ENCODE measurements around the gene ATP6V1C2.

The ATP6V1C2 gene

GRCh38 chr2:10720306-10720705 lies 1.1 kb upstream of the ATP6V1C2 start:
- no peak overlapping the region for H3K18ac ChIP-seq (ENCODE audit: low read length)
- H3K27me3 ChIP-seq (ENCODE audit: insufficient read depth, low read length, poor library complexity): peaks cover 40% of the 10 kb centered on the region
- no peak overlapping the region for H3K4me2 ChIP-seq (ENCODE audit: low read length)
- H3K23ac ChIP-seq (ENCODE audit: low read length): no peak overlapping the region
- no CpG with 5 or more reads among the region's 7 CpGs for WGBS (ENCODE audit: extremely low coverage, insufficient coverage, low lambda C conversion rate)
- no peak overlapping the region for H2BK5ac ChIP-seq (ENCODE audit: low read length)
- no peaks in the 10 kb centered on the region for H3K36me3 ChIP-seq (ENCODE audit: control insufficient read depth, insufficient read depth, low read length)
- H4K8ac ChIP-seq (ENCODE audit: low read depth, low read length): no peak overlapping the region
- H2AK5ac ChIP-seq (ENCODE audit: low read length): no peak overlapping the region
- H4K5ac ChIP-seq (ENCODE audit: low read length): no peak overlapping the region
- H3K4me3 ChIP-seq (ENCODE audit: low read length): no peak overlapping the region
- no peaks in the 10 kb centered on the region for H3K4me1 ChIP-seq (ENCODE audit: control insufficient read depth, low read depth, low read length)
- no peak overlapping the region for H2BK120ac ChIP-seq (ENCODE audit: low read depth, low read length)
- no peak overlapping the region for H3K4ac ChIP-seq (ENCODE audit: low read depth, low read length)
- no peak overlapping the region for H3K9ac ChIP-seq (ENCODE audit: low read length)
- no peak overlapping the region for H3K27ac ChIP-seq (ENCODE audit: low read depth, low read length)
- no peaks in the 10 kb centered on the region for H3K79me2 ChIP-seq (ENCODE audit: control insufficient read depth, insufficient read depth, low read length)
- no peak overlapping the region for H3K56ac ChIP-seq (ENCODE audit: low read length)
- no peaks in the 10 kb centered on the region for H3K79me1 ChIP-seq (ENCODE audit: low read length)
- no peak for DNase-seq
- H2BK15ac ChIP-seq (replicated peaks; ENCODE audit: low read depth): no peak overlapping the region

- WGBS (ENCODE audit: extremely low coverage, insufficient coverage, low lambda C conversion rate): no CpG with 5 or more reads among the region's 39 CpGs
- H3K4me2 ChIP-seq (ENCODE audit: low read length): no peak overlapping the region
- H3K27me3 ChIP-seq (ENCODE audit: insufficient read depth, low read length, poor library complexity): peaks cover 40% of the 10 kb centered on the region
- no peaks in the 10 kb centered on the region for H3K79me2 ChIP-seq (ENCODE audit: control insufficient read depth, insufficient read depth, low read length)
- H4K5ac ChIP-seq (ENCODE audit: low read length): no peak overlapping the region
- H3K79me1 ChIP-seq (ENCODE audit: low read length): no peaks in the 10 kb centered on the region
- H4K8ac ChIP-seq (ENCODE audit: low read depth, low read length): no peak overlapping the region
- no peak overlapping the region for H2BK15ac ChIP-seq (replicated peaks; ENCODE audit: low read depth)
- no peak overlapping the region for H3K4ac ChIP-seq (ENCODE audit: low read depth, low read length)
- H2AK5ac ChIP-seq (ENCODE audit: low read length): no peak overlapping the region
- H3K4me1 ChIP-seq (ENCODE audit: control insufficient read depth, low read depth, low read length): no peaks in the 10 kb centered on the region
- H3K4me3 ChIP-seq (ENCODE audit: low read length): no peak overlapping the region
- no peak overlapping the region for H2BK5ac ChIP-seq (ENCODE audit: low read length)
- no peak overlapping the region for H2BK120ac ChIP-seq (ENCODE audit: low read depth, low read length)
- no peaks in the 10 kb centered on the region for H3K36me3 ChIP-seq (ENCODE audit: control insufficient read depth, insufficient read depth, low read length)
- no peak overlapping the region for H3K27ac ChIP-seq (ENCODE audit: low read depth, low read length)
- no peak overlapping the region for H3K9ac ChIP-seq (ENCODE audit: low read length)
- no peak overlapping the region for H3K56ac ChIP-seq (ENCODE audit: low read length)
- H3K18ac ChIP-seq (ENCODE audit: low read length): no peak overlapping the region
- no peak for DNase-seq
- no peak overlapping the region for H3K23ac ChIP-seq (ENCODE audit: low read length)
Observed at GRCh38 chr2:10720947-10721395, 459 bp upstream of the ATP6V1C2 start.

GRCh38 chr2:10722252-10722825 lies 909 bp downstream of the ATP6V1C2 start:
- Histone ChIP-seq H2BK5ac (ENCODE audit: low read length) (no peak overlapping the region), H3K79me1 (ENCODE audit: low read length) (no peaks in the 10 kb centered on the region), H3K4ac (ENCODE audit: low read depth, low read length) (no peak overlapping the region), H4K8ac (ENCODE audit: low read depth, low read length) (no peak overlapping the region), H3K23ac (ENCODE audit: low read length) (no peak overlapping the region), H3K79me2 (ENCODE audit: control insufficient read depth, insufficient read depth, low read length) (no peaks in the 10 kb centered on the region), H3K27ac (ENCODE audit: low read depth, low read length) (no peak overlapping the region), H3K4me3 (ENCODE audit: low read length) (no peak overlapping the region), H4K5ac (ENCODE audit: low read length) (no peak overlapping the region), H3K4me1 (ENCODE audit: control insufficient read depth, low read depth, low read length) (no peaks in the 10 kb centered on the region), H2BK15ac (replicated peaks; ENCODE audit: low read depth) (no peak overlapping the region), H3K4me2 (ENCODE audit: low read length) (no peak overlapping the region), H3K36me3 (ENCODE audit: control insufficient read depth, insufficient read depth, low read length) (no peaks in the 10 kb centered on the region), H2AK5ac (ENCODE audit: low read length) (no peak overlapping the region), H2BK120ac (ENCODE audit: low read depth, low read length) (no peak overlapping the region), H3K9ac (ENCODE audit: low read length) (no peak overlapping the region), H3K27me3 (ENCODE audit: insufficient read depth, low read length, poor library complexity) (peaks cover 40% of the 10 kb centered on the region), H3K56ac (ENCODE audit: low read length) (no peak overlapping the region), H3K18ac (ENCODE audit: low read length) (no peak overlapping the region)
- DNase-seq: no peak
- no CpG with 5 or more reads among the region's 7 CpGs for WGBS (ENCODE audit: extremely low coverage, insufficient coverage, low lambda C conversion rate)

- Histone ChIP-seq H3K79me2 (ENCODE audit: control insufficient read depth, insufficient read depth, low read length) (no peaks in the 10 kb centered on the region), H3K23ac (ENCODE audit: low read length) (no peak overlapping the region), H3K4me2 (ENCODE audit: low read length) (no peak overlapping the region), H4K8ac (ENCODE audit: low read depth, low read length) (no peak overlapping the region), H3K9ac (ENCODE audit: low read length) (no peak overlapping the region), H3K4me3 (ENCODE audit: low read length) (no peak overlapping the region), H3K79me1 (ENCODE audit: low read length) (no peaks in the 10 kb centered on the region), H3K36me3 (ENCODE audit: control insufficient read depth, insufficient read depth, low read length) (no peaks in the 10 kb centered on the region), H3K27me3 (ENCODE audit: insufficient read depth, low read length, poor library complexity) (no peaks in the 10 kb centered on the region), H3K27ac (ENCODE audit: low read depth, low read length) (no peak overlapping the region), H2AK5ac (ENCODE audit: low read length) (no peak overlapping the region), H3K4me1 (ENCODE audit: control insufficient read depth, low read depth, low read length) (no peaks in the 10 kb centered on the region), H2BK120ac (ENCODE audit: low read depth, low read length) (no peak overlapping the region), H3K18ac (ENCODE audit: low read length) (no peak overlapping the region), H2BK5ac (ENCODE audit: low read length) (no peak overlapping the region), H4K5ac (ENCODE audit: low read length) (no peak overlapping the region), H3K4ac (ENCODE audit: low read depth, low read length) (no peak overlapping the region), H3K56ac (ENCODE audit: low read length) (no peak overlapping the region), H2BK15ac (replicated peaks; ENCODE audit: low read depth) (no peak overlapping the region)
- 100% methylated on average over 1 of the region's 9 CpGs for WGBS (ENCODE audit: extremely low coverage, insufficient coverage, low lambda C conversion rate)
- DNase-seq: no peak
Observed at GRCh38 chr2:10732924-10733565, 11.6 kb downstream of the ATP6V1C2 start.

- Histone ChIP-seq H2AK5ac (ENCODE audit: low read length) (no peak overlapping the region), H2BK15ac (replicated peaks; ENCODE audit: low read depth) (no peak overlapping the region), H2BK5ac (ENCODE audit: low read length) (no peak overlapping the region), H3K9ac (ENCODE audit: low read length) (no peak overlapping the region), H3K79me1 (ENCODE audit: low read length) (no peaks in the 10 kb centered on the region), H4K5ac (ENCODE audit: low read length) (no peak overlapping the region), H3K23ac (ENCODE audit: low read length) (no peak overlapping the region), H3K4ac (ENCODE audit: low read depth, low read length) (no peak overlapping the region), H3K4me3 (ENCODE audit: low read length) (no peak overlapping the region), H3K27me3 (ENCODE audit: insufficient read depth, low read length, poor library complexity) (no peaks in the 10 kb centered on the region), H3K36me3 (ENCODE audit: control insufficient read depth, insufficient read depth, low read length) (no peaks in the 10 kb centered on the region), H3K79me2 (ENCODE audit: control insufficient read depth, insufficient read depth, low read length) (no peaks in the 10 kb centered on the region), H4K8ac (ENCODE audit: low read depth, low read length) (no peak overlapping the region), H3K4me2 (ENCODE audit: low read length) (no peak overlapping the region), H3K56ac (ENCODE audit: low read length) (no peak overlapping the region), H2BK120ac (ENCODE audit: low read depth, low read length) (no peak overlapping the region), H3K4me1 (ENCODE audit: control insufficient read depth, low read depth, low read length) (no peaks in the 10 kb centered on the region), H3K27ac (ENCODE audit: low read depth, low read length) (no peak overlapping the region), H3K18ac (ENCODE audit: low read length) (no peak overlapping the region)
- no peak for DNase-seq
- no CpG with 5 or more reads among the region's 6 CpGs for WGBS (ENCODE audit: extremely low coverage, insufficient coverage, low lambda C conversion rate)
Observed at GRCh38 chr2:10733566-10733925, 12.1 kb downstream of the ATP6V1C2 start.

- no peaks in the 10 kb centered on the region for H3K27me3 ChIP-seq (ENCODE audit: insufficient read depth, low read length, poor library complexity)
- H4K5ac ChIP-seq (ENCODE audit: low read length): no peak overlapping the region
- no peak overlapping the region for H3K4me2 ChIP-seq (ENCODE audit: low read length)
- H3K18ac ChIP-seq (ENCODE audit: low read length): no peak overlapping the region
- H3K9ac ChIP-seq (ENCODE audit: low read length): no peak overlapping the region
- H3K27ac ChIP-seq (ENCODE audit: low read depth, low read length): no peak overlapping the region
- H3K56ac ChIP-seq (ENCODE audit: low read length): no peak overlapping the region
- H2BK5ac ChIP-seq (ENCODE audit: low read length): no peak overlapping the region
- WGBS (ENCODE audit: extremely low coverage, insufficient coverage, low lambda C conversion rate): no CpG with 5 or more reads among the region's 5 CpGs
- no peak overlapping the region for H4K8ac ChIP-seq (ENCODE audit: low read depth, low read length)
- no peaks in the 10 kb centered on the region for H3K79me1 ChIP-seq (ENCODE audit: low read length)
- H3K23ac ChIP-seq (ENCODE audit: low read length): no peak overlapping the region
- no peak overlapping the region for H2AK5ac ChIP-seq (ENCODE audit: low read length)
- H3K79me2 ChIP-seq (ENCODE audit: control insufficient read depth, insufficient read depth, low read length): no peaks in the 10 kb centered on the region
- H3K4ac ChIP-seq (ENCODE audit: low read depth, low read length): no peak overlapping the region
- no peaks in the 10 kb centered on the region for H3K4me1 ChIP-seq (ENCODE audit: control insufficient read depth, low read depth, low read length)
- DNase-seq: no peak
- no peak overlapping the region for H2BK120ac ChIP-seq (ENCODE audit: low read depth, low read length)
- H3K36me3 ChIP-seq (ENCODE audit: control insufficient read depth, insufficient read depth, low read length): no peaks in the 10 kb centered on the region
- no peak overlapping the region for H2BK15ac ChIP-seq (replicated peaks; ENCODE audit: low read depth)
- no peak overlapping the region for H3K4me3 ChIP-seq (ENCODE audit: low read length)
Observed at GRCh38 chr2:10733980-10734379, 12.6 kb downstream of the ATP6V1C2 start.
